Subcutaneous abdominal adipose tissue (tissue), 5 donors: ENCODE results near the gene MEI1.
"Not testable (repeated sequence)": the region's sequence is repeated elsewhere in the genome, so short reads cannot be mapped to it uniquely, and the experiment has no call there.

Experiments used
- H3K27ac ChIP-seq: one replicate; pipeline ENCODE4 v1.7.0; 2013; ENCODE audit warnings: low read depth, mild to moderate bottlenecking, inconsistent platforms, low read length, moderate library complexity
- H3K27me3 ChIP-seq, 5 donors: one replicate each; pipeline ENCODE4 v1.7.0; 2013; ENCODE audit warnings: low read length in 5 of 5, inconsistent platforms in 1 of 5; ENCODE audit not compliant: control insufficient read depth in 5 of 5, insufficient read depth in 4 of 5
- H3K36me3 ChIP-seq, 5 donors: one replicate each; pipeline ENCODE4 v1.7.0; 2013; ENCODE audit warnings: low read length in 5 of 5; ENCODE audit not compliant: control insufficient read depth in 5 of 5, insufficient read depth in 5 of 5
- H3K4me1 ChIP-seq, 5 donors: one replicate each; pipeline ENCODE4 v1.7.0; 2013; ENCODE audit warnings: low read length in 5 of 5, mild to moderate bottlenecking in 3 of 5, moderate library complexity in 1 of 5; ENCODE audit not compliant: control insufficient read depth in 5 of 5, insufficient read depth in 5 of 5
- H3K4me3 ChIP-seq, 5 donors: one replicate each; pipeline ENCODE4 v1.7.0; 2013; ENCODE audit warnings: low read length in 5 of 5, low read depth in 1 of 5
- H3K9ac ChIP-seq, 5 donors: one replicate each; pipeline ENCODE4 v1.7.0; 2013; ENCODE audit warnings: low read length in 5 of 5, mild to moderate bottlenecking in 4 of 5, moderate library complexity in 3 of 5
- H3K9me3 ChIP-seq, 5 donors: one replicate each; pipeline ENCODE4 v1.7.0; 2013; ENCODE audit warnings: low read length in 5 of 5; ENCODE audit not compliant: control insufficient read depth in 5 of 5
- donor health status: healthy.
- donor health status: healthy.
- donor health status: healthy.
- donor health status: healthy.
- donor health status: healthy.

Gene MEI1

GRCh38 chr22:41676134-41676533 lies 23.2 kb upstream of the MEI1 start:
- H3K27ac ChIP-seq, result no peak overlapping the region
- no peaks in the 10 kb centered on the region for H3K27me3 ChIP-seq
- H3K9ac ChIP-seq, result no peak overlapping the region
- H3K9me3 ChIP-seq, result no peaks in the 10 kb centered on the region
- peaks cover 7 to 59% (median 37%) of the 10 kb centered on the region in 5 donors for H3K36me3 ChIP-seq
- no peak overlapping the region for H3K4me3 ChIP-seq
- H3K4me1 ChIP-seq, result peaks cover 0 to under 1% (median 0%) of the 10 kb centered on the region in 5 donors

GRCh38 chr22:41681616-41682015 lies 17.7 kb upstream of the MEI1 start:
- H3K27ac ChIP-seq, result peak overlapping the region; percentile 72
- H3K4me3 ChIP-seq, result peak overlapping the region; percentile 66 to 88 (median 77)
- H3K9ac ChIP-seq, result peak overlapping the region in 4 of 5 donors; percentile 64 to 77 (median 72)
- peaks cover 7 to 31% (median 18%) of the 10 kb centered on the region in 5 donors for H3K36me3 ChIP-seq
- no peaks in the 10 kb centered on the region for H3K9me3 ChIP-seq
- peaks cover 0 to 13% (median 9%) of the 10 kb centered on the region in 5 donors for H3K4me1 ChIP-seq
- H3K27me3 ChIP-seq, result no peaks in the 10 kb centered on the region

DNA sequence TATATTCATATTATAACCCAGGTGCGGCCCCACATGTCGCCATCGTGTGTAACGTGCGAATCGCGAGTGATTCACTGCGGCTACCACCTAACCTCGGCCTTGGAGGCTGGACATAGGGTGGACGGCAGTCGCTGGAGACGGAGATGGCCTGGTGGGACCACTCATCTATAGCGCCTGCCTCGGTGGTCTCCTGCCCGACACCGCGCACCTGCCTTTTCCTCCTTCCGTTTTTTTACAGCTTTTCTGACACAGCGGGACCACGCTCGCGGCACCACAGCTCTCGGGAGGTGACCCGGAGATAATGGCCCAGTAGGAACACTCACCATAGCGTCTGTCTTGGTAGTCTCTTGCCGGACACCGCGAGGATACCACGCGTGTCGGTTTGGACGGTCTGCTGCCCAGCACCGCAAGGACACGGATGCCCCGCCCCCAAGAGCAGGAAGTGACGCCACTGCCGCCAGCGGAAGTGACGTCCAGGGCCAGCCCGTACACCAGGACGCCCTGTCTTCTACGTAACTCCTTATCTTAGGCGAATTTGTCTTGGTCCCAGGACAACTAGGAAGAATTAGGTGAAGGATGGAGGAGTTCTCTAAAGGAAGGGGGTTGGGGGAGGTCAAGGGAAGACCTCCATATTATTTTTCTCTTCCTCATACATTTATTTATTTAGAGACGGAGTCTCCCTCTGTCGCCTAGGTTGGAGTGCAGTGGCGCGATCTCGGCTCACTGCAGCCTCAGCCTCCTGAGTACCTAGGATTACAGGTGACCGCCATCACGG lies 17.1 kb upstream of the MEI1 start:
- Histone ChIP-seq H3K9ac (peak overlapping the region; percentile 38 to 77 (median 70)), H3K4me3 (peak overlapping the region; percentile 77 to 88 (median 82)), H3K4me1 (peaks cover 0 to 13% (median 10%) of the 10 kb centered on the region in 5 donors), H3K27me3 (no peaks in the 10 kb centered on the region), H3K9me3 (no peaks in the 10 kb centered on the region), H3K36me3 (peaks cover 7 to 31% (median 18%) of the 10 kb centered on the region in 5 donors), H3K27ac (peak overlapping the region; percentile 72)

- Histone ChIP-seq H3K27ac (no peak overlapping the region), H3K27me3 (no peaks in the 10 kb centered on the region), H3K9me3 (no peaks in the 10 kb centered on the region), H3K4me1 (peaks cover 0 to 22% (median 19%) of the 10 kb centered on the region in 5 donors), H3K9ac (peak overlapping the region in 1 of 5 donors; percentile 77), H3K36me3 (peaks cover 7 to 27% (median 16%) of the 10 kb centered on the region in 5 donors), H3K4me3 (peak overlapping the region in 3 of 5 donors; percentile 77 to 82 (median 82))
Observed at GRCh38 chr22:41683052-41683451, 16.3 kb upstream of the MEI1 start.

- H3K27ac ChIP-seq, result no peak overlapping the region
- no peaks in the 10 kb centered on the region for H3K27me3 ChIP-seq
- no peak overlapping the region for H3K9ac ChIP-seq
- H3K36me3 ChIP-seq, result peaks cover 4 to 21% (median 10%) of the 10 kb centered on the region in 5 donors
- H3K9me3 ChIP-seq, result no peaks in the 10 kb centered on the region
- H3K4me3 ChIP-seq, result no peak overlapping the region
- peaks cover 0 to 26% (median 21%) of the 10 kb centered on the region in 5 donors for H3K4me1 ChIP-seq
Observed at GRCh38 chr22:41683616-41684015, 15.7 kb upstream of the MEI1 start.

DNA sequence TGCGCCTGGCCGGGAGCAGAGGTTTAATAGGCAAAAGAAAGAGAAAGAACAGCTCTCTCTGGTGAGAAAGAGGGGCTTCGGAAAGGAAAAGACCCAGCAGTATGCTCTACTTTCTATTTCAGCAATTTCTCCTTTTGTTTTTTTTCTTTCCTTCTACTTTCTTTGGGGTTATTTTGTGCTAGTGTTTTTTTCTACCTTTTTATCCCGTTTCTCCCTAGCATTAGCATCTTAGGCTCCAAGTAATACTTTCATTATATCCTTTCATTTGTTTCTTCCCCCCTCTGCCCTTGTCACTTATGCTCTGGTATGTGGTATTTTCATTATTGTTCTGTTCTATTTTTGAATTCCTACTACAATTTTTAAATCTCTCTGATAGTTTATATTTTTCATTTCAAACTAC lies 15.1 kb upstream of the MEI1 start:
- Histone ChIP-seq H3K36me3 (peaks cover 4 to 17% (median 8%) of the 10 kb centered on the region in 5 donors), H3K27ac (no peak overlapping the region), H3K9ac (no peak overlapping the region), H3K27me3 (no peaks in the 10 kb centered on the region), H3K4me3 (no peak overlapping the region), H3K9me3 (no peaks in the 10 kb centered on the region), H3K4me1 (peaks cover 0 to 28% (median 21%) of the 10 kb centered on the region in 5 donors)

DNA sequence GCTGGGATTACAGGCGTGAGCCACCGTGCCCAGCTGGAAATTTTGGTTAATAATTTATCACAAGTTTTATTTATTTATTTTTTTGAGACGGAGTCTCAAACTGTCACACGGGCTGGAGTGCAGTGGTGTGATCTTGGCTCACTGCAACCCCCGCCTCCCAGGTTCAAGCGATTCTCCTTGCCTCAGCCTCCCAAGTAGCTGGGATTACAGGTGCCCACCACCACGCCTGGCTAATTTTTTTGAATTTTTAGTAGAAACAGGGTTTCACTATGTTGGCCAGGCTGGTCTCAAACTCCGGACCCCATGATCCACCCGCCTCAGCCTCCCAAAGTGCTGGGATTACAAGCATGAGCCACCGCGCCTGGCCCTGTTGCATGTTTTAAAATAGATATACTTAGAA lies 12.4 kb upstream of the MEI1 start:
- not testable (repeated sequence) for H3K9ac ChIP-seq, H3K4me3 ChIP-seq, H3K27me3 ChIP-seq, H3K36me3 ChIP-seq, H3K27ac ChIP-seq, H3K9me3 ChIP-seq
- H3K4me1 ChIP-seq, result peaks cover 0 to 20% (median 14%) of the 10 kb centered on the region in 5 donors

GRCh38 chr22:41687901-41688364 lies 11.4 kb upstream of the MEI1 start:
- Histone ChIP-seq H3K27me3 (no peaks in the 10 kb centered on the region), H3K27ac (peak overlapping the region; percentile 90), H3K9me3 (no peaks in the 10 kb centered on the region), H3K4me3 (peak overlapping the region; percentile 69 to 88 (median 85)), H3K4me1 (peaks cover 0 to 18% (median 12%) of the 10 kb centered on the region in 5 donors), H3K9ac (peak overlapping the region; percentile 73 to 93 (median 80)), H3K36me3 (no peaks in the 10 kb centered on the region)

DNA sequence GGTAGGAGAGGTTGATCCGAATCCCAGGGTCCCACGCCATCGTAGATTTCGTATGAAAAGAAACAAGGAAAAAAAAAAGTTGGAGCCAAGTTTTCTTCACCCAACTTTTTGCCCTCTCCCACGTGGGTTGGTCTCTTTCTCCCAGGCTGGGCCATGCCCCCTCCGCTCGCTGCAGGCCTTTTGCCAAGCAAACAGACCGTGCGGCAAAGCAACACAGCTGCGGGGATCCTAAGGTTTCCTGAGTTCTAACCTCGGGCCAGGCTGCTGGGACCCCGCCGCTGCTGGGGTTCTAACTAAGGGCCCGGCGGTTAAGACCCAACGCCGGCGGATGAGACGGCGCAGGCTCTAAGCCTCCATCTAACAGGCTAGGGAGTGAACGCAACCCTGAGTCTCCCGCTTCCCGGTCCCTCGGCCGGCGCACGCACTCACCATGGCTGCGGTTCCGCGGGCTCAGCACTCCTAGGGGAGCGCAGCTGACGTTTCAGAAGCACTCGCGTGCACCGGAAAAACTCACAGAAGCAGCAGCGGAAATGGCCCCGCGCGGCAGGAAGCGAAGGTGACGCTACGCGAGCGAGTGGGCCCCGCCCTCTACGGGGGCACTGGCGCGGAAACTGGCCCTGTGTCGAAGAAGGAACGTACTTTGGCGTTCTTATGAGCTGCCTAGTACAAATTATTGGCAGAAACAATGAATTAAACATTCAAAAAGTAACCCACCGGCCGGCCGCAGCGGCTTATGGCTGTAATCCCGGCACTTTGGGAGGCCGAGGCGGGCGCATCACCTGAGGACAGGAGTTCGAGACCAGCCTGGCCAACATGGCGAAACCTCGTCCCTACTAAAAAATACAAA lies 10.7 kb upstream of the MEI1 start, which contains the start of gene SNU13:
TSS of gene SNU13 (minus strand) at position 503 of the 847 bp plus-strand sequence. CDS start at position 432, 71 bp downstream.
- H3K36me3 ChIP-seq, result peaks cover 0 to 5% (median 3%) of the 10 kb centered on the region in 5 donors
- H3K4me3 ChIP-seq, result peak within 1 kb of the TSS; percentile 69 to 88 (median 85)
- H3K27ac ChIP-seq, result peak within 1 kb of the TSS; percentile 90
- no peaks in the 10 kb centered on the region for H3K9me3 ChIP-seq
- peak within 1 kb of the TSS; percentile 73 to 93 (median 90) for H3K9ac ChIP-seq
- no peaks in the 10 kb centered on the region for H3K27me3 ChIP-seq
- peaks cover 0 to 18% (median 12%) of the 10 kb centered on the region in 5 donors for H3K4me1 ChIP-seq
